Fibroblast of the aortic adventitia (primary cell): ENCODE measurements around the gene AP3S1. TPM values are rescaled to one million over a fixed set of nuclear protein-coding genes. Genes with fewer than 3 reads are reported as not detected.

ENCODE experiments used
- DNase-seq: peaks from one replicate; pipeline ENCODE4 v3.0.0-alpha.2; 2010; ENCODE audit warnings: low read depth
- H3K4me3 ChIP-seq: 2 replicates; pipeline ENCODE4 v1.5.1; 2011; ENCODE audit warnings: low read depth, mild to moderate bottlenecking, control low read depth, low read length, moderate library complexity
- total RNA-seq: library from RNA; depleted of rRNA; stranded (reverse); fragments of >200 nt; gene quantifications from 2 replicates; pipeline ENCODE4 v1.2.3, GENCODE V29; 2012; ENCODE audit warnings: low replicate concordance
- TF ChIP-seq, protein P1 (sequence below): IDR thresholded peaks from 2 replicates; pipeline ENCODE4 v1.5.1; 2011; ENCODE audit warnings: mild to moderate bottlenecking, low read length, control low read depth, inconsistent platforms; ENCODE audit not compliant: insufficient read depth

Gene AP3S1
- total RNA-seq, 1 donor: 237 TPM

DNA sequence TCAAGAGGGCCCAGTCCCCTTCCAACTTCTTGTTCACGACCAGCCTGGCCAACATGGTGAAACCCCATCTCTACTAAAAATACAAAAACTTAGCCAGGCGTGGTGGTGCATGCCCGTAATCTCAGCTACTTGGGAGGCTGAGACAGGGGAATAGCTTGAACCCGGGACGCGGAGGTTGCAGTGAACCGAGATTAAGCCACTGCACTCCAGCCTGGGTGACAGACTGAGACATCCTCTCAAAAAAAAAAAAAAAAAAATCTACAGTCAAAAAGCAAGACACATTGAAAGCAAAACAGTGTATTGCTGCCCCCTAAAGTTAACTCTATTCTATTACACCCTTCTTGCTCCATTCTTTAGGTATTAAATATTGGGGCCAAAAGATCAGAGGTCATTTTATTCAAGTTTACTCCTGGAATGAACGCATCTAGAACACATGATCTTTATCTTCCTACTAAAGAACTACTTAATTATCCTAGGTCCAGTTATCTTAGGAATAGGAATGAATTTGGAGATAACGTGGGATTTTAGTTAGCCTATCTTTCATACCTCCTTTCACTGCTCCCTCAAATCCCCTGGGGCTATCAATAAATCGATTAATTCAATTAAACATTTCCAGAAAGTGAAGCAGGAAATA, 2.7 kb upstream of the AP3S1 start:
- H3K4me3 ChIP-seq: peak overlapping the region; percentile 89
- peak; percentile 76 for DNase-seq
- TF ChIP-seq, protein P1, sequence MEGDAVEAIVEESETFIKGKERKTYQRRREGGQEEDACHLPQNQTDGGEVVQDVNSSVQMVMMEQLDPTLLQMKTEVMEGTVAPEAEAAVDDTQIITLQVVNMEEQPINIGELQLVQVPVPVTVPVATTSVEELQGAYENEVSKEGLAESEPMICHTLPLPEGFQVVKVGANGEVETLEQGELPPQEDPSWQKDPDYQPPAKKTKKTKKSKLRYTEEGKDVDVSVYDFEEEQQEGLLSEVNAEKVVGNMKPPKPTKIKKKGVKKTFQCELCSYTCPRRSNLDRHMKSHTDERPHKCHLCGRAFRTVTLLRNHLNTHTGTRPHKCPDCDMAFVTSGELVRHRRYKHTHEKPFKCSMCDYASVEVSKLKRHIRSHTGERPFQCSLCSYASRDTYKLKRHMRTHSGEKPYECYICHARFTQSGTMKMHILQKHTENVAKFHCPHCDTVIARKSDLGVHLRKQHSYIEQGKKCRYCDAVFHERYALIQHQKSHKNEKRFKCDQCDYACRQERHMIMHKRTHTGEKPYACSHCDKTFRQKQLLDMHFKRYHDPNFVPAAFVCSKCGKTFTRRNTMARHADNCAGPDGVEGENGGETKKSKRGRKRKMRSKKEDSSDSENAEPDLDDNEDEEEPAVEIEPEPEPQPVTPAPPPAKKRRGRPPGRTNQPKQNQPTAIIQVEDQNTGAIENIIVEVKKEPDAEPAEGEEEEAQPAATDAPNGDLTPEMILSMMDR: peak; percentile 66

DNA sequence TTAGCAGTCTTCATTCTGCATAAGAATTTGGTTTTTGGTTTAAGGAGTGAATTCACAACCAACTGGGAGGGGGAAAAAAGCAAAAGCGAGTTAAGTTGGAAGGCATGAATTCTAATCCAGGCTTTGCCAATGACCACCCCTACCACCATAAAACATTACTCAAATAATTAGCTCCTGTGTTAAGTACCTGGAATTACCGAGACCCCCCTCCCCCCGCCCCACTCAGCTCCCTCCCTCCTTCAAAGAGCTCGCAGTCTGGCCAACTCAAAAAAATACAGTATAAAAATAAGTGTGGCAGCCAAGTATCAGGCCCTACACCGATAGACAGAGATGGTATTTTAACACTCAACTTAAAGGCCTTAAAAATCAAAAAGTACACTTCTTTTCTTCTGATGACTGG, 862 bp upstream of the AP3S1 start:
- peak overlapping the region; percentile 89 for H3K4me3 ChIP-seq
- TF ChIP-seq, protein P1: no peak
- no peak for DNase-seq

DNA sequence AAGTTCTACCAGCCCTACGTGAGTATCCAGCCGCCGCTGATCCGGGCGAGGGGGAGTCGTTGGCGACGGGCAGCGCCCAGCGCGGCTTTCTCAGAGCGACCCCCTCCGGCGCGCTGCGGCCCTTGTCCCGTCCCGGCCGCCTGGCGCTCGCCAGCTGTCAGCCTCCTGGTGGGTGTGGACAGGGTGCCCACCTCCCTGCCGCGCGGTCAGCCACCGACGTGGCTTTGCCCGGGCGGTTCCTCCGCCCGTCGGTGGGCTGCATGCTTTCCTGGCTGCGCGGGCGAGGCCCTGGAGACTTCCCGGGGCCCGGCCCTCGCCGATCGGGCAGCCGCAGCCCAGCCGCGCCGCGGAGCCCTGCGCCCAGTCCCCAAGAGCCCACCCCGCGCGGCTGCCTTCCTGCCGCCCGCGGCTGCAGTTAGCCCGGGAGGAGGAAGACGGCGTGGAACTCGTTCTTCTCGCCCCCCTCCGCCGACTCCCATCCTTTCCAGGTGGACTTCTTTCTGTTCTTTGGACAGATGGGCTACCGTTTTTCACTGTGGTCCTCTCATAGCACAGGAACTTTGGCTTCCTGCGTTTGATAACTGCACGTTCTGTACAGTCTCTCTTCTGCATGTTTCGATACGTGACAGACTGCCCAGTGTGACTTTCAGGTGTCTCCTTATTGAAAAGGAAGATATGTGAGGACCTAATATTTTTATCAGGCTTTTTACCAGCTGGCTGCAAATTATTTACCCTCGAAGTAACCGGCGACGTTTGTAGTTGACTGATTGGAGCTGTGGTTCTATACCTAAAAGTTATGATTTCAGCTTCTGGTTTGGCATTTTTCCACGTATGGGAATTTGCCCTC, 577 bp downstream of the AP3S1 start:
- peak overlapping the region; percentile 89 for H3K4me3 ChIP-seq
- no peak for DNase-seq
- TF ChIP-seq, protein P1: no peak

DNA sequence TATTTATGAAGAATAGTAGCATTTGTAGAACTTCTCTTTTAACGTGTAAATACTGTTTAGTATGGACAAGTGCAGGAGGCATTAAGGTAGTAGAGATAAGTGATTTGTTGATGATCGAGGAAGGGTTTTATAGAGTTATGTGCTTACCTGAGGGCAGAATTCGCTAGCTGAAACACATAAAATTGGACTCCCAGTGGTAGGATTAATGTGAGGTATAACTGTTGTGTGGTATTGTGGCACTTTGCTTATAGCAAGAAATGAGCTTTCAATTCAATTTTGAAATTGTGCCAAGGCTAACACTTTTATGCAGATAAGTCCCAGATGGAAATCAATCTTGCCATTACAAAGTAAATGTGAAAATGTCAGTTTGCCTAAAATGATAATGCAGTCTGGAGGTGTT, 1.2 kb downstream of the AP3S1 start:
- TF ChIP-seq, protein P1: no peak
- no peak for DNase-seq
- H3K4me3 ChIP-seq: peak overlapping the region; percentile 89

DNA sequence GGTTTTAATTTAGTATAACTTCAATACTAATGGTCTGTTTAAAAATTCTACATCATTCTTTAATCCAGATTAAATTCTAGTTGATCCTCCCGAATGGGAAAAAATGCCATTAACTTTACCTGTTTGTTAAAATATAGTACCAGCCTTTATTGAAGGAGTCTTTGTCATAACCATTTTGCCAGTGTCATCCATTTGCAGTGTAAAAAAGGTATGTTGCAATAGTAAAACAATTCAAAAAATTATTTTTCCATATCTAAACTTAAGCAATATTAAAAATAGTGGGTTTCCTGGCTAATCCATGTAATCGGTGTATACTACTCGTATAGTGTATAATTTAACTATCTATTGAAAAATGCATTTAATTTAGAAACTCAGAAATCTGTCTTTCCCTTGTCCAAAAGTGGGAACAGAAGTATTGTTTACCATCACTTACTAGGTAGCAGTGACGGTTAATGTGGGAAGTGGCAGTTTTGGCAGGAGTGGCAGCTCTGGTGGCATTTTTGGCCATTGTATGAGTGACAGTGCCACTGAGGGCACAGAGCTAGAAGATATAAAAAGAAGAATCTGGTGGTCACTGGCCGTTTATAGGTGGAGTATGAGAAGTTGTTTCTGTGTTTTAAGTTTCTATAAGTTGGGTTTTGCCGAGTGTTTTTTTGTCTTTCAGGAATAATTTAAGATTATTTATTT, 1.9 kb downstream of the AP3S1 start:
- peak overlapping the region; percentile 89 for H3K4me3 ChIP-seq
- TF ChIP-seq, protein P1: no peak
- no peak for DNase-seq

DNA sequence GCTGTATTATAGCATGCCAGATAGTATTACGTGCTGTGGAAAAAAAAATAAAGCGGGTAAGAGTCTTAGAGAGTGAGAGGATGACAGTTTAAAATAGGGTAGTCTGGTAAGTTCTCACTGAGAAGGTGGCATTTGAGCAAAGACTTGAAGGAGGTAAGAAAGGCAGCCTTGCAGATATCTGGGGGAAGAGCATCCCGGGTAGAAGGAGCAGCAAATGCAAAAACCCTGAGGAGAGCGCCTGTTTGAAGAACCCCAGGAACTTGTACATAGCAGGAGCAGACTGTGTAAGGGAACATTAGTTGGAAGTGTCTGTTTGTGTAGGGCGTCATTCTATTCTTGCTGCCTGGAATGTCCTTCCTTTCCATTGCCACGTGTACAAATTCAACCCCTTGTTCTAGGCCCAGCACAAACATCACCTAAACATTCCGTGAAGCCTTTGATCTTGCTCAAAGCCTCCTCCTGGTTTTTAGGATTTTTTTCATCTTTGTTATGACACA, 2.6 kb downstream of the AP3S1 start:
- H3K4me3 ChIP-seq: peak overlapping the region; percentile 41
- TF ChIP-seq, protein P1: no peak
- peak; percentile 42 for DNase-seq
